Measurements from ENCODE around the gene KDM8.

DNA sequence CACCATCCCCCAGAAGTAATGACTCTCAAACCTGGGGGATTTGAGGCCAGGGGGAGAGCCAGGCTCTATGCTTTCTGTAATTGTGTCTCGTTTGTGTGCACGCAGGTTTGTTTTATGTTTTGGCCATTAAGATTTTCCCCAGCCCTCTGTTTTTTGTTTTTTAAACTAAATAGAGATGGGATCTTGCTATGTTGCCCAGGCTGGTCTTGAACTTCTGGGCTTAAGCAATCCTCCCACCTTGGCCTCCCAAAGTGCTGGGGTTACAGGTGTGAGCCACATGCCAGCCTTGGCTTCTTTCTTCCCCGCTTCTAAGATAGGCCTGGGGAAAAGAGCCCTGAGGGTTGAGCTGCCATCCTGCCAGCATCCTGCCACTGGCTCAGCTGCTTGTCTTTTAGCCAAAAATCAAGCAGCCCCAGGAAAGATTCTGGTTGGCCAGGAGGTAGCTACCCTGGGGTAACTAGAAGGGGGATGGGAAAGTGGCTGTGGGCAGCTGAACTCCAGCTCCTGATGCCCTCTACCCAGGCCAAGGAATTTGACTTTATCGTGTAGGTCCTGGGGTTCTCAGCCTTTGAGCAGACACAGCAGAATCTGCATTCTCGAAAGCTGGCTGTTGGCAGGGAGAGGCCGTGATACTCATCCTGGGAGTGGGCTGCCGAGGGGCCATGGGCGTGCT, 18.4 kb downstream of the KDM8 start:
- TF ChIP-seq EZH2 (IDR thresholded peaks at IDR 0.05; ENCODE audit: low read depth) = no peak
- TF ChIP-seq, protein P1, sequence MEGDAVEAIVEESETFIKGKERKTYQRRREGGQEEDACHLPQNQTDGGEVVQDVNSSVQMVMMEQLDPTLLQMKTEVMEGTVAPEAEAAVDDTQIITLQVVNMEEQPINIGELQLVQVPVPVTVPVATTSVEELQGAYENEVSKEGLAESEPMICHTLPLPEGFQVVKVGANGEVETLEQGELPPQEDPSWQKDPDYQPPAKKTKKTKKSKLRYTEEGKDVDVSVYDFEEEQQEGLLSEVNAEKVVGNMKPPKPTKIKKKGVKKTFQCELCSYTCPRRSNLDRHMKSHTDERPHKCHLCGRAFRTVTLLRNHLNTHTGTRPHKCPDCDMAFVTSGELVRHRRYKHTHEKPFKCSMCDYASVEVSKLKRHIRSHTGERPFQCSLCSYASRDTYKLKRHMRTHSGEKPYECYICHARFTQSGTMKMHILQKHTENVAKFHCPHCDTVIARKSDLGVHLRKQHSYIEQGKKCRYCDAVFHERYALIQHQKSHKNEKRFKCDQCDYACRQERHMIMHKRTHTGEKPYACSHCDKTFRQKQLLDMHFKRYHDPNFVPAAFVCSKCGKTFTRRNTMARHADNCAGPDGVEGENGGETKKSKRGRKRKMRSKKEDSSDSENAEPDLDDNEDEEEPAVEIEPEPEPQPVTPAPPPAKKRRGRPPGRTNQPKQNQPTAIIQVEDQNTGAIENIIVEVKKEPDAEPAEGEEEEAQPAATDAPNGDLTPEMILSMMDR (conservative IDR thresholded peaks at IDR 0.05) = no peak

Data from PC-9 (cell line).